ENCODE results near the gene SSNA1. TPM values are rescaled to one million over a fixed set of nuclear protein-coding genes. Genes with fewer than 3 reads are reported as not detected.
A peak's percentile ranks its signal among the peaks of the same experiment; 100 is the strongest.

The SSNA1 gene
- total and polyA plus RNA-seq, 9 of the 15 experiments (the other 6 are each of a cell fraction or from before 2014, with no cell fraction given): 1.9 to 130 (median 57.1) TPM

- TF ChIP-seq TSHZ1 (CRISPR knock-in tag; IDR thresholded peaks at IDR 0.05): no peak
- no peak for TF ChIP-seq PREB (CRISPR knock-in tag; IDR thresholded peaks at IDR 0.05)
- TF ChIP-seq ZNF3 (CRISPR knock-in tag; IDR thresholded peaks at IDR 0.05): no peak
- no peak for TF ChIP-seq ZNF79 (CRISPR knock-in tag; IDR thresholded peaks at IDR 0.05; ENCODE audit: low read depth)
- no peak for TF ChIP-seq IRF9 (tag; IDR thresholded peaks at IDR 0.05)
- peak; percentile 29; the same call in 1 of the 2 replicates for TF ChIP-seq ZBTB9 (CRISPR knock-in tag; IDR thresholded peaks at IDR 0.05)
- peak; percentile 74 for TF ChIP-seq HNRNPLL (IDR thresholded peaks at IDR 0.05; ENCODE audit: low read depth, low read length, poor library complexity, severe bottlenecking)
- TF ChIP-seq KDM5B (IDR thresholded peaks at IDR 0.05; ENCODE audit: insufficient replicate concordance, low read depth, low read length): peak; percentile 87
- TF ChIP-seq RNF2 (IDR thresholded peaks at IDR 0.05): no peak
- peak; percentile 35; the same call in 1 of the 2 replicates for TF ChIP-seq CGGBP1 (CRISPR knock-in tag; IDR thresholded peaks at IDR 0.05)
- no peak for TF ChIP-seq FOXM1 (IDR thresholded peaks at IDR 0.05; ENCODE audit: low read depth)
- TF ChIP-seq FOXM1 (CRISPR knock-in tag; IDR thresholded peaks at IDR 0.05; ENCODE audit: low read depth): no peak; the same call in 1 of the 2 replicates
- 0 out of 2 replicates have a peak, but pooled peaks have one; percentile 30 for TF ChIP-seq HDAC8 (tag; IDR thresholded peaks at IDR 0.05)
These were observed at the start of gene SSNA1, which contains the start of gene ANAPC2 (continued) for GRCh38 chr9:137188490-137189296.
